Stimulated activated CD4-positive, alpha-beta T cell treated with anti-CD3 and anti-CD28 coated beads, TNF-alpha, amount 100 ng/mL, for 48 hours (primary cell): ENCODE measurements around the gene GGNBP2.
"Not testable (repeated sequence)": the region's sequence is repeated elsewhere in the genome, so short reads cannot be mapped to it uniquely, and the experiment has no call there.

Experiments
- DNase-seq, 3 donors: peaks; one replicate each; pipeline ENCODE4 v3.0.0-alpha.2; 2020; ENCODE audit warnings: low read depth in 3 of 3

The GGNBP2 gene, protein sequence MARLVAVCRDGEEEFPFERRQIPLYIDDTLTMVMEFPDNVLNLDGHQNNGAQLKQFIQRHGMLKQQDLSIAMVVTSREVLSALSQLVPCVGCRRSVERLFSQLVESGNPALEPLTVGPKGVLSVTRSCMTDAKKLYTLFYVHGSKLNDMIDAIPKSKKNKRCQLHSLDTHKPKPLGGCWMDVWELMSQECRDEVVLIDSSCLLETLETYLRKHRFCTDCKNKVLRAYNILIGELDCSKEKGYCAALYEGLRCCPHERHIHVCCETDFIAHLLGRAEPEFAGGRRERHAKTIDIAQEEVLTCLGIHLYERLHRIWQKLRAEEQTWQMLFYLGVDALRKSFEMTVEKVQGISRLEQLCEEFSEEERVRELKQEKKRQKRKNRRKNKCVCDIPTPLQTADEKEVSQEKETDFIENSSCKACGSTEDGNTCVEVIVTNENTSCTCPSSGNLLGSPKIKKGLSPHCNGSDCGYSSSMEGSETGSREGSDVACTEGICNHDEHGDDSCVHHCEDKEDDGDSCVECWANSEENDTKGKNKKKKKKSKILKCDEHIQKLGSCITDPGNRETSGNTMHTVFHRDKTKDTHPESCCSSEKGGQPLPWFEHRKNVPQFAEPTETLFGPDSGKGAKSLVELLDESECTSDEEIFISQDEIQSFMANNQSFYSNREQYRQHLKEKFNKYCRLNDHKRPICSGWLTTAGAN

DNA sequence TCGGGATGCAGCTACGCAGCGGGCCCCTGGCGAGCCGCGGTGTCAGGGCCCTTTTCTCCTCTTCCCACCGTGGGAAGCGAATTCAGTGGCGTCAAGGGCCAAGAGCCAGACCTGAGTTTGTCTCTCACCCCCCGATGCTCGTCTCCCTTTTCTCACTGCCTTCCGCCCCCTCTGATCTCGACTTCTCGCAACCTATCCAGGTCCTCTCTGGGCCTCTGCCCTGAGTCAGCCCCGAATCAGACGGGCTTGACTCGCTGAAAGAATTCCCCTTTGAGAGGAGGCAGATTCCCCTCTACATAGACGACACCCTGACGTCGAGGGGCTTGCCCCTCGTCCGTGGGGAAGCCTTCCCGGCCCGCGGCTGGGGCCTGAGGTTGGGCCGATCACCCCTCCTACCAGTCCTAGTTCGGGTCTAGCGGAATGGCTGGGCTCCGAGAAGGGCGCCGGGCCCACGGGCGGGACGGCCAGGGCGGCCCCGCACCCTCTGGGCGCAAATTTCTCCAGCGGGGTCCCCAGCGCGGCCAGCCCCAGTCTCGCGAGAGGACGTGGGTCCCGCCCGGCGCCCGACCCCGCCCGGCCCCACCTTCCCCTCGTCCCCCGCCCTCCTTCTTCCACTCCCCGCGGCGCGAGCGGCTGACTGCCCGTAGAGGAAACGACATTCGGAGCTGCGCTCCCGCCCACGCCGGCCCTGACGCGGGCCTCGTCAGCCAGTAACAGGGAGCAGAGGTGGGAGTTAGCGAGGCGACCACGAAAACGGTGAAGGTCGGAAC lies at the start of gene GGNBP2:
Gene GGNBP2 (plus strand): TSS at position 613 of the 770 bp plus-strand sequence. CDS start 806 bp downstream, outside the sequence.
- peak; percentile 85 to 94 (median 93) for DNase-seq

DNA sequence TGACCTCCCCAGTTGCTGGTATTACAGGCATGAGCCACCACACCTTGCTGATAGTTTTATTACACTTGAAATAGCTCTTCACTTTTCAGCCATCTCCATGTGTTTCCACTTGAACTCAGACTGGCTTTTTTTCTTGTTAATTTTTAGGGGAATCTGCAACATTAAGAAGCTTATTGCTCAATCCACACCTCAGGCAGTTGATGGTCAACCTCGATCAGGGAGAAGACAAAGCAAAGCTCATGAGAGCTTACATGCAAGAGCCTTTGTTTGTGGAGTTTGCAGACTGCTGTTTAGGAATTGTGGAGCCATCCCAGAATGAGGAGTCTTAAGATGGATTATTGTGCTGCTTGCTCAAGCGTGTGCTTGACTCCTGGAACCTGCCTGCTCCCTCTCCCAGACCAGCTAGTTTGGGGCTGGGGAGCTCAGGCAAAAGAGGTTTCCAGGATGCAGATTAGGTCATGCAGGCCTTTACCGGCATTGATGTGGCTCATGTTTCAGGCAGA lies 49.6 kb upstream of the GGNBP2 start:
- DNase-seq = no peak

DNA sequence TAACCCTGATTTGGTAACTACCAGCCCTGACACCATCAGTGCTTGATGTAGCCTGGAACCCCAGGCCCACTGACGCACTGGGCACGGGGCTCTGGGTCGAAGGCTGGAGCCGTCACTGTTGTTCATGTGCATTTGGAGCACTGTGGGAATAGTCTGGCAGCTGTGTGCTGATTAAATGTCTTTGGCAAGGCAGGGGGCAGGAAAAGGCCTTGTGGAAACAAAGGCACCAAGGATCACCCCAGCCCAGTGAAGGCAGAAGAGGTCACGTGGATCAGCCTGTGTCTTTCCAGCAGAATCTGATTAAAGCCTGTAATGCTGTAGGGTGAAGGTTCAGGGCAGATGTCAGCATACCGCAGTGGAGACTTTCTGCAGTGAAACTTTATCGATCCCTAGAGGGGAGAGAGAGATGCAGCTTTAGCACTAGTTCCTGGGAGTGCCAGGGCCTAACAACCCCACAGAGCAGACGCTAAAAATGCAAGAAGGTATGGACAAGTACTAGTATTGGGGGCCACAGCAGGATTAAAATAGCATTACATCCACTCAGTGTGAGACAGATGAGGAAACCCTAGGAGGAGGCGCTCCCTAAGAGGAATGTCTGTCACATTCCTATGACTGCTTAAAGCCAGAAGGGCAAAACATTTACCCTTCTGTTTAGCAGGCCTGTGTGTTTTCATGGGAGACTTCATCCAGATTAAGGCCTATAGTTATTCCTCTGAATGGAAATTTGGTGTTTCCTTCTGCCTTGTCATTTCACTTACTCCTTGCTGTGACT lies 48.5 kb upstream of the GGNBP2 start:
- no peak for DNase-seq

DNA sequence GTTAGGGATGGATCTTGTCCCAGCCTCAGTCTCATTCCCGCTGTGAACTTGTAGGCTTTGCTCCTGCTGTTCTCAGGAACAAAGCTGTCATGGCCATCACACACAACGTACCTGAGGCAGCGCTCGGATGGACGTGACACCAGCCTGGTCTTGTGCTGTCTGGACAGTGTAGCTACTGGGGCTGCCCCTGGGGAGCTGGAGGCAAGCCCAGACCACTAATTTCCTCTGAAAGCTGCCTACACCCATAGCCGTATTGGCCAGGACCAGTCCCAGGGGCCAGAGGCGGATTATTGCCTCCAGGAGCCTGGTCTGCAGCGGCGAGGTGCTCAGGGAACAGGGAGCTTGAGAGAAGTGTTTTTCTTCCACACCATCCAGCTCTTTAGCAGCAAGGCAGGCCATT lies 46.6 kb upstream of the GGNBP2 start:
- DNase-seq = no peak

DNA sequence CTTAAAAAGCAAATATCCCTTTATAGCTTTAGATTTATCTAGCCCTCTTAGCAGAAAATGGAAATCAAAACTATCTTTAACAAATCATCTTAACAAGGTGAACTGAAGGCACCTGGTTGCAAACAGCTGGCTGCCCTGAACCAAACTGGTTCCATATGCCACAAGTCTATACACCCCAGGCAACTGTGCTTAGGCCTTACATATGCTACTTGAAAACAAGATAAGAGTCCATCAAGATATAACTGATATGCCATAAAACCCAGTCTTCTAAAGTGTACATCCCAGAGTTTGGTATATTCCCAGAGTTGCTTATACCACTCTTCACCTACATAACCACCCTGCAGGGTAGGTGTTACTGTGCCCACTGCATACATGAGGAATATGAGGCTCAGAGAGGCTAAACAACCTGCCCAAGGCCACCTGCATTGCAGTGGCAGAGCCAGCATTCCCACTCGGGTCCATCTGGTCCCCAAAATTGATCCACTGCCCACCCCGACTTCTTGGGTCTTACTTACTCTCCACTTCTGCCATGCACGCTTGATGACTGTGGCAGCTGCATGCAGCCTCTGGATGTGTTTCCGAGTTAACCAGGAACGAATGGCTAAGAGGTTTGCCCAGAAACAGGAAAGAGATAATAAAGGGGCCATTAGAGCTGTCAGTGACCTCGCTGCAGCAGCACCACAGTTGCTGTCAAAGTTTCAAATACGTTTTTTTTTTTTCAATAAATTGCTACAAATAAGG lies 46.0 kb upstream of the GGNBP2 start:
- no peak for DNase-seq

DNA sequence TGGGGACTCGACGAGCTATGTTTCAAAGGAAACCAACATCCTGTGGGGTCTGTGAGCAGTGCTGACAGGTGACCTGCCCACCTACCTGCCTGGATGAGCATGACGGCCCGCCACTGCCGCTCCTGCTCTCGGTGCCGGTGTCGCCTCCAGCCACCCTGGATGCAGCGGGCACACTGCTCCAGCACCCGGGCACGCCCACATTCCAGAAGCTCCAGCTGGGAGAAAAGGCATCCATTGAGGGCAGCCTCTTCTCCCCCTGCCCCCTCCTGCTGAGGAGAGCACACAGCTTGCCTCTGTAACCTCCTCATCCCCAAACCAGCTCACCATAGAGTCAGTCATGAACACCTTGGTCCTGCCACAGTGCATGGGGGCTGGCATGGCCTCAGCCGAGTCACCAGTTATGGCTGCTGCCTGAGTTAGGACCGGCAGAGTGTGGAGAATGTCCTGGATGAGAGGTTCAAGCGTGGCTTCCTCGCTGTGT lies 43.9 kb upstream of the GGNBP2 start:
- no peak for DNase-seq

DNA sequence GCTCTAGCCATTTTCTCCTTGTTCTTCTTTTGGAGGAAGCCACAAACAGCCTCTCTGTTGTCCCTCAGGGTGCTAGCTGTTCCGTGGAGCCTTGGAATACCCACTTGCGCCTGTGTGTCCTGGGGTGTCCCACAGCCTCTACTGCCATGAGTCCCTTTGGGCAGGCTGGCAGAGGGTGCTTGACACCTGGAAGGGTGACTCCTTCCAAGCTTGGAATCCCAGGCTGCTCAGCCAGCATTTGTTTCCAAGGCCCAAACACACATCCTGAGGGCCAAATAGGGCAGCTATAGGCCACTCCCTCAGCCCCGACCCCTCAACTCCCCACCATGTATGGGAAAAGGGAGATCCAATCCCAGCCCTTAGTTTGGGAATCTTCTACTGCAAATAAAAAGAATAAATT lies 43.4 kb upstream of the GGNBP2 start:
- DNase-seq = no peak

DNA sequence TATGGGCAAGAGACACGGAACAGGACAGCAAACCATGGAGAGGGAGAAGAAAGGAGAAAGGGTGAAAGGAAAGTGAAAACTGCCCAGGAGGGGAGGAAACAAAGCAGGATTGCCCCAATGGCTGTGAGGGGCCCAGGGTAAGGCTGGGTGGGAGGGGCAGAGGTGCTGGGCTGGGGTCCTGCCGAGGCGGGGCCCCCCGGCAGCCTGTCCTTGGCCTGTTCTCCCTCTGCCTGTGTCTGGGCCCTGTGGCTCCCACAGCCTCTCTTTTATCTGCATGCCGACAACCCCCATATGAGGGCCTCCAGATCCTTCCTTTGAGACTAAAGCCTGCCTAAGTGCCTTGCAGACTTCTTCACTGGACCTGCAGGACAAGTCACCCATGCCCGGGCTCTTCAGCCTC lies 42.8 kb upstream of the GGNBP2 start:
- DNase-seq = no peak

DNA sequence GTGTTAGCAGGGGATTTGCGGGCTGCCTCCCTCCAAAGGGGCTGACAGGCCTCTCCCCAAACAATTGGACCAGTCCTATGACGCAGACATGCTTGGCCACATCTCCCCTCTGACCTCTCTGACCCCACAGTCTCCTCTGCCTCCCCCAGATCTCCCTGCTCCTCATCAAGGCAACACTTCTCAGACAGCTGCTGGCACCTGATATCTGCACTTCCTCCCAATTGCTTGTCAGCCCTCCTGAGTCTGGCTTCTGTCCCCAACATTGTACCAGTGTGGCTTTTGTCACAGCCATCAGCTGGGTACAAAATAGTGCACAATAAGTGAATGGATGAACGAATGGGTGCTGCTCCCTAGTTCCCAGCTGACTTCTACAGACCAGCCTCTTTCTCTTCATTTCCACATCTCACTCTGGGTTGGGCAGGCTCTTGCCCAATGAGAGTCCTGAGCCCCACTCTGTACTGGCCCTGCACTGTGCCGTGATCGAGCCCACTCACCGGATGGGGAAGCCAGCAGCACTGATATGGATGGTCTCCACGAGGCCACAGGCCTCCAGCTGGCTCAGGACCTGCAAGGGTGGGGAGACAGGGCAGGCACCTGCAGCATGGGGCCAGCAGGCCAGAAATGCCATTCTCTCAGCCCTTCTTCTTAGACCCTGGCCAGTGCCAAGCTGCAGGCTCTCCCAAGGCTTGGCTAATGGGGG lies 41.1 kb upstream of the GGNBP2 start:
- DNase-seq = no peak

DNA sequence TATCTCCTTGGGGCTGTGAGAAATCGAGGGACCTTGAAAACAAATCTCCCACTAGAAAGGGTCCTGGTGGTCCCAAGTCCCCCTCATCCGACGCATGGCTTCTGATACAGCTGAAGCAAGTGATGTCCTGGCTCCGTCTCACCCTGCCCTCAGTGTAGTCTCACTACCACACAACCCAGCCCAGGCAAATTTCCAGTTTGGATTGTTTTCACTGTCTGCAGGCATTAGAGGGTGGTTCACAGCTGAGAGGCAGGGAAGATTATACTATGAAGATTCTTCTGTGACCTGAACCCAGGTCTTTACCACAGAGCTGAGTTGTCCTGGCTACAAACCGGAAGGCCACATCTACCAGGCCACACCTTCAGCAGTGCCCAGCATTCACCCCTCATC lies 40.6 kb upstream of the GGNBP2 start:
- no peak for DNase-seq

DNA sequence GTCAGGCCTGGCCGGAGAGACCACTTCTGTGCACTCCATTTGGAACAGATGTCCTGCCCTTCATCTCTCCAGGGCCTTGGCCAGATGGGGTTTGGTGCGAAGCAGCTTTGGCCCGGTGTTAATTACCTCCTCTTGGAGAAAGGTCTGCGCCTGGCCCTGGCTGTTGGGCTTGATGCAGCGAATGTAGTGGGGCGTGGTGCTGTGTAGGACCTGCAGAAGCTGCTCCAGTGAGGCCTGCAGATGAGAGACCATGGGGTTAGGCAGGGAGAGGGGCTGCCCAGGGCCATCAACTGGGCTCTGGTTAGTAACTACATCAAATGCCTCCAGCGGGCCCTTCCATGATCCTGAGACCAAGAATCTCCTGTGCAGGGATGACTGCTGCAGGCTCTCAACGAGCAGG lies 39.5 kb upstream of the GGNBP2 start:
- no peak for DNase-seq

DNA sequence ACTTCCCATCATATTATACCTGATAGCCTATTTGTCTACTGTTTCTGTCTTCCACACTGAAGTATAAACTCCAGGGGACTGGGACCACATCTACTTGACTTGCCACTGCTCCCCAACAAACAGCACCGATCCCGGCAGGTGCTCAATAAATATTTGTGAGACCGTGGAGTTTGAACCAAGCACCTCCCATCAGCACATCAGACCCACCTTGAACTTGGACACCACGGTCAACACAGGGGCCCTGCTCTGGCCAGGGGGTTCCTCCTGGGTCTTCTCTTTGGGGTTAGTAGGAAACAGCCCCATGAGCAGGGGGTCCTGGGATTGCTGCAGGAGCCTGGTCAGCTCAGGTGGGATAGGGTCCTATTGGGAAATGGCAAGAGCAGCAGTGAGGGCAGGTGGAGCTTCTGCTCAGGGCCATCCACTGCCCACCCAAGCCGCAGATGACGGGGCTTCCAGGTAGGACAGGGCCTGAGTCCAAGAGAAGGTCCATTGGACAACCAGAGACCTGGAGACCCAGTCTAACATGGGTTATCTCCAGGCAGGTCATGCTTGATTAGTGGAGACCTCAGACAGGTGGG lies 38.4 kb upstream of the GGNBP2 start:
- DNase-seq = no peak

DNA sequence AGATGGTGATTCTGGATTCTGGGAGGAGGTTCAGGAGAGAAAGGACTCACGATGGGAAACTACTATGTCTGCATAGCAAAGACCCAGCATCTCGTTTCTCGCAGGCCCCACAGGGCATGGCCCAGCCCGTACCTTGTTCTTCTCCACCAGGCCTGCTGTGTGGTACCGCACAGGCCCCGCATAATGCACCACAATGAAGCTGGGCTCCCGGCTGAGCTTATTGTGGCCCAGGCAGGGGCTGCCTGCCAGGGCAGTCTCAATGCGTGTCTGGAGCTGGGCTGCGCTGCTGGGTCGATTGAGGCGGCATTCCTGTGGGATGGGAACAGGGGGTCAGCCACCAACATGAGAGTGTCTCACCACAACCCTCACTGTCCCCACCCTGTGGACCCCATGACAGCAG lies 37.9 kb upstream of the GGNBP2 start:
- no peak for DNase-seq

DNA sequence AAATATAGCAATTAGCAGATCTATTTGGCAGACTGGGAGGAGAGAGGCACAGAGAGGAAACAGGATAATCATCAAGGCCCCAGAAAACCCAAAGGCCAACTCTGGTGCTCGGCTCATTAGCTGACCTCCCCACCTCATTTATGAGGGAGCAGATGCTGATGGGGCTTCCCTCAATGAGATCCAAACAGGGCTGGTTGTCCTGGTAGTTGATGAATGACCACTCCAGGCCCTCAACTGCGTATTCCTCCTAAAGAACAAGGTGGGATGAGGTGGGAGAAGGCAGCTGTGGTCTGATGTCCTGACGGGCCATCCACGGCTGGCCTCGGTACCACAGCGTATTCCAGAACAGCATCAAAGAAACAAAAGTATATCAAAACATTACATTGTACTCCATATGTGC lies 37.5 kb upstream of the GGNBP2 start:
- no peak for DNase-seq

DNA sequence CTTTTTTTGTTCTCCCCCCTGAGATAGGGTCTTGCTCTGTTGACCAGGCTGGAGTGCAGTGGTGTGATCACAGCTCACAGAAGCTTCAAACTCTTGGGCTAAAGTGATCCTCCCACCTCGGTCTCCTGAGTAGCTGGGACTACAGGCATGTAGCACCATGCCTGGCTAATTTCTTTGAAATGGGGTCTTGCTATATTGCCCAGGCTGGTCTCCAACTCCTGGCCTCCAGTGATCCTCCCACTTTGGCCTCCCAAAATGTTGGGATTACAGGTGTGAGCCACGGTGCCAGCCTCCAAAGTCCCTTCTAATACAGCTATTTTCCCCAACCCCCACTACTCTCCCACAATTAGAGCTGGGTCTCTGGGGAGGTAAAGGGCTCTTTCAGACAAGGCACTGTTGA lies 36.3 kb upstream of the GGNBP2 start:
- not testable (repeated sequence) for DNase-seq

DNA sequence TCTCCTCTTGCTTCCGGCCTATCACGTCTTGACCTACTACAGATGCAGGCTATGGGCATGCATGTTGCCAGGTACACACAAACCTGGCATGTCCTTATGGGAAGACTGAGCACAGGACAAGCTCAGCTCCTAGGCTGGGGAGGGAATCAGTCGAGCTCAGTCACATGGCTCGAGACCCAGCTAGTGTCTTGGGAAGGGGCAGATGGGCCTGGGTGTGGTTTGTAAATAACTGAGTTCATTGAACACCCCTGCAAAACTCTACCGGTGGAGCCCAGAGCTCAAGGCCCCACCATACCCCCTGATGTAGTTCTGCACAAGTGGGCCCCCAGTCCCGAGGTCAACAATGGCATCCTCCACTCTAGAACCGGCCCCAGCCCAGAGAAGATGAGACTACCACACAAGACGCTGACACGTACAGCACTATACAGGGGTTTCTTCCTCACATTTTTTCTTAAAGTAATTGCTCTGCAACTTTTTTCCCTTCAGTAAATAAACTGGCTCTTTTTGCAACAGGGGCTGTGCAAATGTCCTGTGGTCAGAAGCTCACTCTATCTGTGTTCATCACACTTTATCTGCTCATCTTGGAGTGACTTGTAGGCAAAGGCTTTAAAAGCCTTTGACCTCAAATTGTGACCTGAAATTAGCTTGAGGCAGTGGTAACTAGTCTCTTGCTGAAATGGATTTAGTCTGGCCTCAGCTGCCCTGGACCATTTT lies 35.3 kb upstream of the GGNBP2 start:
- DNase-seq = no peak

DNA sequence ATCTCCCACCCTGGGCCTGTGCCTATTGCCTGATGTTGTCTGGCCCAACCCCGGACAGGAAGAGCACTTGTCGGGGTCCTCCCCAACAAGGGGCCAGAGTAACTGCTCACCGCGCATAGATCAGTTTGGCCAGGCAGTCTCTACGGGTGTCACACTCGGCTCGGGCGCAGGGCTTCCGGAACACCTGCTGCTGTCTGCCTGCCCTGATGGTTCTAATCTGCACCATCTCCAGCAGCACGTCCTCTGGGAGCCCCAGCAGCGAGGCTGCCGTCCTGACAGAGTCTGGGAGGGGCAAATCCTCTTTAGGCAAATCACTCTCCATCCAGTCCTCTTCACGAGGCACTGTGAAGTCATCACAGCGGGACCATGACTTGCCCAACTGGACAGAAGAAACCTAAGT lies 34.1 kb upstream of the GGNBP2 start:
- no peak for DNase-seq

DNA sequence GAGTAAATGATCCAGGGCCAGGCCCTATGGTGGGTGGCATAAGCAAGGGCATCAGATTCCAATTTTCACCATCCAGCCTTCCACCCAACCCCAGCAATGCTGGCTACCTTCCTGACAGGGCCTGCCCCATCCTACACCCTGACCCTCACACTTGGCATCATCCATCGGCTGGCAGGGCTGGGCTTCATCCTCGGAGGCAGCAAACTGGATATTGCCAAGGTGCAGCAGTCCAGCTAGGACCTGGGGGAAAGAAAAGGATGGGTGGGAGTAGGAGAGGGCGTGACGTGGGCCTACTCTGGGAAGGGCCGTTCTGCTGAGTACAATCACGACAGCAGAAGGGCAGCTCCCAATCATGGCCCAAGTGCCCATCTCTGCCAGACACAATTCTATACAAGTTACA lies 33.5 kb upstream of the GGNBP2 start:
- no peak for DNase-seq

DNA sequence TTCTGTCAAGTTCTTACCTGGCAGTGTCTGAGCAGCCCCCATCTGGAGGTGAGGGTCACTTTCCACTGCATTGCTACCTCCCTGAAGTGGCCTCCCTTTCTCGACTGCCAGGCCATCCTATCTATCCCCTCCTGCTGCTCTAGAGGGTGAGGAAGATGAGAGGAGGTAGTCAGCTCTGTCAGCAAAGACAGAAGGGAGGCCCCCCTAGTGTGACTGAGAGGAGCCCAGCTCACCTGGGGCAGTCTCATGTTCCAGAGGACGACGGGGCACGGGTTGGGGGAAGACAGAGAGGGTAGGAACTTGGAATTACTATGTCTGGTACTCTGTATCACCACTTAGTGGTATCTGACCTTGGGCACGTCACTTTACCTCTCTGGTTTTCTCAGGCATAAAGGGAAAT lies 32.1 kb upstream of the GGNBP2 start:
- no peak for DNase-seq
